Smooth muscle cell of bladder (primary cell): ENCODE measurements around the gene PLCZ1. TPM values are rescaled to one million over a fixed set of nuclear protein-coding genes. Genes with fewer than 3 reads are reported as not detected.

Experiments
- total RNA-seq: library from RNA; depleted of rRNA; stranded (reverse); fragments of >200 nt; gene quantifications from 2 replicates; pipeline ENCODE4 v1.2.3, GENCODE V29; 2014

Gene PLCZ1, protein sequence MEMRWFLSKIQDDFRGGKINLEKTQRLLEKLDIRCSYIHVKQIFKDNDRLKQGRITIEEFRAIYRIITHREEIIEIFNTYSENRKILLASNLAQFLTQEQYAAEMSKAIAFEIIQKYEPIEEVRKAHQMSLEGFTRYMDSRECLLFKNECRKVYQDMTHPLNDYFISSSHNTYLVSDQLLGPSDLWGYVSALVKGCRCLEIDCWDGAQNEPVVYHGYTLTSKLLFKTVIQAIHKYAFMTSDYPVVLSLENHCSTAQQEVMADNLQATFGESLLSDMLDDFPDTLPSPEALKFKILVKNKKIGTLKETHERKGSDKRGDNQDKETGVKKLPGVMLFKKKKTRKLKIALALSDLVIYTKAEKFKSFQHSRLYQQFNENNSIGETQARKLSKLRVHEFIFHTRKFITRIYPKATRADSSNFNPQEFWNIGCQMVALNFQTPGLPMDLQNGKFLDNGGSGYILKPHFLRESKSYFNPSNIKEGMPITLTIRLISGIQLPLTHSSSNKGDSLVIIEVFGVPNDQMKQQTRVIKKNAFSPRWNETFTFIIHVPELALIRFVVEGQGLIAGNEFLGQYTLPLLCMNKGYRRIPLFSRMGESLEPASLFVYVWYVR
- not detected in 2 replicates for total RNA-seq

DNA sequence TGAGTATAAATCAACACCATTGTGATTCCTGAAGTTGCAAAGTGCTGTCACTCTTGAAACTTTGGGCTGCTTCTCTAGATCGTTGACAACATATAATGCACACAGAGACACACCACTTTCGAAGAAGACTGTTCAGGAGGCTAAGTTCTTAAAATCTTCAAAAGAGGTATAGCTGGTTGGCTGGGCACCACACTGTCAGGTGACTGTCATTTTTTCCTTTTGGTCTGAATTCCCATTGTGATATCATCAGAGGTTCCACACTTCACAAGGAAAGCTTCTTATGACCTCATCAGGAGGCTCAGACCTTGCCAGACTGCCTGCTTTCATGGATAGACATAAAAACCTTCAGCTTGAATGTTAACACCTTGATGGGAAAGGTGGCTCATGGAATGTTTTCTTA is at the start of gene PLCZ1, which contains the start of gene CAPZA3:
PLCZ1 (minus strand) TSS at position 194 of the 400 bp plus-strand sequence. CDS start 641 bp downstream, outside the sequence.
CAPZA3 (plus strand) TSS at position 301 of the 400 bp plus-strand sequence. CDS start 150 bp downstream, outside the sequence.

Other genes starting within 250 kb of the PLCZ1 start
- gene CAPZA3, start 107 bp upstream of the PLCZ1 start, total RNA-seq: 0.14 TPM in 1 of 2 replicates, not detected in the other